ENCODE measurements around the gene EPHB1. TPM values are rescaled to one million over a fixed set of nuclear protein-coding genes. Genes with fewer than 3 reads are reported as not detected.

Gene EPHB1
- total and polyA plus RNA-seq, 2 of the 13 experiments (the other 11 are each of a cell fraction or from before 2014, with no cell fraction given): 0.07 to 0.21 TPM

DNA sequence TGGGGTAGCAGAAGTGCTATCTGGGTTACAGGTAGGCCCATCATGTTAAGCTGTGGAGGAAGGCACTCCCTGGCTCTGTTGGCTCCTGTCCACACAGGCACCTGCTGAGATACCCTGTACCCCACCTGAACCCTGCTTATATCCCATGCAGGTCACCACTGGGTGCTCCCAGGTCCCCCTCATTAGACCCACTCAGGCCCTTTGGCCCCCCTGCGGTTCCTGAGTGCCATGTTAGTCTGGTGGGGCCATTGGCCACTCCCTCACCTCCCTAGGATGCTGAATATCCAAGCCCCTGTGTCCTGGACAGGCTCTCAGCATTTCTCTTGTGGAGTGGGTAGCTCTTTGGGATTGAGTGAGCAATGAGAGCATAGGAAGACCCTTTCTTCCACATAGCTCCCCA, 128.2 kb downstream of the EPHB1 start (continued):
- TF ChIP-seq, protein P1, sequence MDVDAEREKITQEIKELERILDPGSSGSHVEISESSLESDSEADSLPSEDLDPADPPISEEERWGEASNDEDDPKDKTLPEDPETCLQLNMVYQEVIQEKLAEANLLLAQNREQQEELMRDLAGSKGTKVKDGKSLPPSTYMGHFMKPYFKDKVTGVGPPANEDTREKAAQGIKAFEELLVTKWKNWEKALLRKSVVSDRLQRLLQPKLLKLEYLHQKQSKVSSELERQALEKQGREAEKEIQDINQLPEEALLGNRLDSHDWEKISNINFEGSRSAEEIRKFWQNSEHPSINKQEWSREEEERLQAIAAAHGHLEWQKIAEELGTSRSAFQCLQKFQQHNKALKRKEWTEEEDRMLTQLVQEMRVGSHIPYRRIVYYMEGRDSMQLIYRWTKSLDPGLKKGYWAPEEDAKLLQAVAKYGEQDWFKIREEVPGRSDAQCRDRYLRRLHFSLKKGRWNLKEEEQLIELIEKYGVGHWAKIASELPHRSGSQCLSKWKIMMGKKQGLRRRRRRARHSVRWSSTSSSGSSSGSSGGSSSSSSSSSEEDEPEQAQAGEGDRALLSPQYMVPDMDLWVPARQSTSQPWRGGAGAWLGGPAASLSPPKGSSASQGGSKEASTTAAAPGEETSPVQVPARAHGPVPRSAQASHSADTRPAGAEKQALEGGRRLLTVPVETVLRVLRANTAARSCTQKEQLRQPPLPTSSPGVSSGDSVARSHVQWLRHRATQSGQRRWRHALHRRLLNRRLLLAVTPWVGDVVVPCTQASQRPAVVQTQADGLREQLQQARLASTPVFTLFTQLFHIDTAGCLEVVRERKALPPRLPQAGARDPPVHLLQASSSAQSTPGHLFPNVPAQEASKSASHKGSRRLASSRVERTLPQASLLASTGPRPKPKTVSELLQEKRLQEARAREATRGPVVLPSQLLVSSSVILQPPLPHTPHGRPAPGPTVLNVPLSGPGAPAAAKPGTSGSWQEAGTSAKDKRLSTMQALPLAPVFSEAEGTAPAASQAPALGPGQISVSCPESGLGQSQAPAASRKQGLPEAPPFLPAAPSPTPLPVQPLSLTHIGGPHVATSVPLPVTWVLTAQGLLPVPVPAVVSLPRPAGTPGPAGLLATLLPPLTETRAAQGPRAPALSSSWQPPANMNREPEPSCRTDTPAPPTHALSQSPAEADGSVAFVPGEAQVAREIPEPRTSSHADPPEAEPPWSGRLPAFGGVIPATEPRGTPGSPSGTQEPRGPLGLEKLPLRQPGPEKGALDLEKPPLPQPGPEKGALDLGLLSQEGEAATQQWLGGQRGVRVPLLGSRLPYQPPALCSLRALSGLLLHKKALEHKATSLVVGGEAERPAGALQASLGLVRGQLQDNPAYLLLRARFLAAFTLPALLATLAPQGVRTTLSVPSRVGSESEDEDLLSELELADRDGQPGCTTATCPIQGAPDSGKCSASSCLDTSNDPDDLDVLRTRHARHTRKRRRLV (CRISPR knock-in tag; IDR thresholded peaks at IDR 0.05): no peak
- TF ChIP-seq DNMT3B (CRISPR knock-in tag; conservative IDR thresholded peaks at IDR 0.05) (no peak), SCMH1 (CRISPR knock-in tag; IDR thresholded peaks at IDR 0.05; ENCODE audit: borderline replicate concordance) (no peak), YY1 (IDR thresholded peaks at IDR 0.05; ENCODE audit: insufficient read depth, insufficient replicate concordance, low read depth, low read length) (no peak), AKAP8 (CRISPR knock-in tag; IDR thresholded peaks at IDR 0.05) (no peak), ZNF296 (CRISPR knock-in tag; conservative IDR thresholded peaks at IDR 0.05) (no peak), NFE2 (CRISPR knock-in tag; IDR thresholded peaks at IDR 0.05) (no peak), NFYB (CRISPR knock-in tag; IDR thresholded peaks at IDR 0.05) (no peak), SUZ12 (IDR thresholded peaks at IDR 0.05; ENCODE audit: low read depth, low read length) (no peak)
- TF ChIP-seq, protein P2, sequence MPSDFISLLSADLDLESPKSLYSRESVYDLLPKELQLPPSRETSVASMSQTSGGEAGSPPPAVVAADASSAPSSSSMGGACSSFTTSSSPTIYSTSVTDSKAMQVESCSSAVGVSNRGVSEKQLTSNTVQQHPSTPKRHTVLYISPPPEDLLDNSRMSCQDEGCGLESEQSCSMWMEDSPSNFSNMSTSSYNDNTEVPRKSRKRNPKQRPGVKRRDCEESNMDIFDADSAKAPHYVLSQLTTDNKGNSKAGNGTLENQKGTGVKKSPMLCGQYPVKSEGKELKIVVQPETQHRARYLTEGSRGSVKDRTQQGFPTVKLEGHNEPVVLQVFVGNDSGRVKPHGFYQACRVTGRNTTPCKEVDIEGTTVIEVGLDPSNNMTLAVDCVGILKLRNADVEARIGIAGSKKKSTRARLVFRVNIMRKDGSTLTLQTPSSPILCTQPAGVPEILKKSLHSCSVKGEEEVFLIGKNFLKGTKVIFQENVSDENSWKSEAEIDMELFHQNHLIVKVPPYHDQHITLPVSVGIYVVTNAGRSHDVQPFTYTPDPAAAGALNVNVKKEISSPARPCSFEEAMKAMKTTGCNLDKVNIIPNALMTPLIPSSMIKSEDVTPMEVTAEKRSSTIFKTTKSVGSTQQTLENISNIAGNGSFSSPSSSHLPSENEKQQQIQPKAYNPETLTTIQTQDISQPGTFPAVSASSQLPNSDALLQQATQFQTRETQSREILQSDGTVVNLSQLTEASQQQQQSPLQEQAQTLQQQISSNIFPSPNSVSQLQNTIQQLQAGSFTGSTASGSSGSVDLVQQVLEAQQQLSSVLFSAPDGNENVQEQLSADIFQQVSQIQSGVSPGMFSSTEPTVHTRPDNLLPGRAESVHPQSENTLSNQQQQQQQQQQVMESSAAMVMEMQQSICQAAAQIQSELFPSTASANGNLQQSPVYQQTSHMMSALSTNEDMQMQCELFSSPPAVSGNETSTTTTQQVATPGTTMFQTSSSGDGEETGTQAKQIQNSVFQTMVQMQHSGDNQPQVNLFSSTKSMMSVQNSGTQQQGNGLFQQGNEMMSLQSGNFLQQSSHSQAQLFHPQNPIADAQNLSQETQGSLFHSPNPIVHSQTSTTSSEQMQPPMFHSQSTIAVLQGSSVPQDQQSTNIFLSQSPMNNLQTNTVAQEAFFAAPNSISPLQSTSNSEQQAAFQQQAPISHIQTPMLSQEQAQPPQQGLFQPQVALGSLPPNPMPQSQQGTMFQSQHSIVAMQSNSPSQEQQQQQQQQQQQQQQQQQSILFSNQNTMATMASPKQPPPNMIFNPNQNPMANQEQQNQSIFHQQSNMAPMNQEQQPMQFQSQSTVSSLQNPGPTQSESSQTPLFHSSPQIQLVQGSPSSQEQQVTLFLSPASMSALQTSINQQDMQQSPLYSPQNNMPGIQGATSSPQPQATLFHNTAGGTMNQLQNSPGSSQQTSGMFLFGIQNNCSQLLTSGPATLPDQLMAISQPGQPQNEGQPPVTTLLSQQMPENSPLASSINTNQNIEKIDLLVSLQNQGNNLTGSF (CRISPR knock-in tag; IDR thresholded peaks at IDR 0.05): no peak
- TF ChIP-seq, protein P3, sequence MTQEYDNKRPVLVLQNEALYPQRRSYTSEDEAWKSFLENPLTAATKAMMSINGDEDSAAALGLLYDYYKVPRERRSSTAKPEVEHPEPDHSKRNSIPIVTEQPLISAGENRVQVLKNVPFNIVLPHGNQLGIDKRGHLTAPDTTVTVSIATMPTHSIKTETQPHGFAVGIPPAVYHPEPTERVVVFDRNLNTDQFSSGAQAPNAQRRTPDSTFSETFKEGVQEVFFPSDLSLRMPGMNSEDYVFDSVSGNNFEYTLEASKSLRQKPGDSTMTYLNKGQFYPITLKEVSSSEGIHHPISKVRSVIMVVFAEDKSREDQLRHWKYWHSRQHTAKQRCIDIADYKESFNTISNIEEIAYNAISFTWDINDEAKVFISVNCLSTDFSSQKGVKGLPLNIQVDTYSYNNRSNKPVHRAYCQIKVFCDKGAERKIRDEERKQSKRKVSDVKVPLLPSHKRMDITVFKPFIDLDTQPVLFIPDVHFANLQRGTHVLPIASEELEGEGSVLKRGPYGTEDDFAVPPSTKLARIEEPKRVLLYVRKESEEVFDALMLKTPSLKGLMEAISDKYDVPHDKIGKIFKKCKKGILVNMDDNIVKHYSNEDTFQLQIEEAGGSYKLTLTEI (CRISPR knock-in tag; conservative IDR thresholded peaks at IDR 0.05): no peak
